ENCODE measurements around the gene SENP2. TPM values are rescaled to one million over a fixed set of nuclear protein-coding genes. Genes with fewer than 3 reads are reported as not detected.
"Not testable (repeated sequence)": the region's sequence is repeated elsewhere in the genome, so short reads cannot be mapped to it uniquely, and the experiment has no call there.

SENP2 gene
- total RNA-seq, 1 donor from 2014 or later, result 22.0 TPM

DNA sequence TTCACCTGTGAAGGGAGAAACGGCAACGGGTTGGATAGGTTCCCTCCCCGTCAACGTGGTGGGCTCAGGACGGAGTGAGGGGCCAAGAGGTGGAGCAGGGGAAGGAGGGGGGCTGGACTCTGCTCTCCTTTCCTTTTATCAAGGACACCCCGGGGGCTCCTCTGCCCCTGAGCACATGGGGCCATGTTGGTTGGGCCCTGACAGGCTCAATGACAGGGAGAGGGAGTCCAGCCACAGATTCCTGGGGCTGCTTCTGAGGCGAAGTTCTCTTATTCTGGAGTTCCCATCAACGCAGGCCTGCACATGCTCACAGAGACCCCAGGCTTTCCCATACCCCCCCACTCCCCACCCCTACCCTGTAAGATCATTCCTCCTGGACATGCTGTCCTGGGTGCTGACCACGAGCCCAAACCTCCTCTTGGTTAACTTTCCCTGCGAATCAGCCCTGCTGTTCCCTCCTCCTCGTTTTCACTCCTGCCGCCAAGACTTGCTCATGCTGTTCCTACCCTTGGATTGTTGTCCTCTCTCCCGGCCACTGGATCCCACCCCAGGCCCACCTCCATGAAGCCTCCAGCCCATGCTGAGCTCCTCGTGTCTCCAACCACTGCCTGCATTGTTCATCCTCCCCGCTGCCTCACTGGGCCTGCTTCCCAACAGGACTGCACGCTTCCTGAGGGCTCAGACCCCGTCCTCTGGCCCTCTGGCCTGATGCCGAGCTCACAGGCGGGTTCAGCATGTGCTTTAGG lies 61.2 kb downstream of the SENP2 start:
- no peak for DNase-seq (ENCODE audit: low read depth in 2 of 2)

DNA sequence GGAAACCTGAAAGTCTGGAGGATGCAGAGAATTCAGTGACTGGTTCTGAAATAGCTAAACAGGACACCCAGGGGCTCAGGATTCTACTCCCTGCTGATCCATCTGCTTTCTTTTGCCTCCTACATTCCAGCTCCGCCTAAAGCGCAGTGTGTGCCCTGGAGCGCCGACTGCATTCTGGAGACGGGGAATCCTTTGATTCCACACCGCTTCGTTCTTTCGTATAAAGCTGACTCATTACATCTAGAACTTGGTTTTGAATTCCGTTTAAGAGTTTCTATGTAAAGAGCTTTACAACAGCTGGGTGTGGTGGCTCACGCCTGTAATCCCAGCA lies 61.8 kb downstream of the SENP2 start:
- no peak for DNase-seq (ENCODE audit: low read depth in 2 of 2)

DNA sequence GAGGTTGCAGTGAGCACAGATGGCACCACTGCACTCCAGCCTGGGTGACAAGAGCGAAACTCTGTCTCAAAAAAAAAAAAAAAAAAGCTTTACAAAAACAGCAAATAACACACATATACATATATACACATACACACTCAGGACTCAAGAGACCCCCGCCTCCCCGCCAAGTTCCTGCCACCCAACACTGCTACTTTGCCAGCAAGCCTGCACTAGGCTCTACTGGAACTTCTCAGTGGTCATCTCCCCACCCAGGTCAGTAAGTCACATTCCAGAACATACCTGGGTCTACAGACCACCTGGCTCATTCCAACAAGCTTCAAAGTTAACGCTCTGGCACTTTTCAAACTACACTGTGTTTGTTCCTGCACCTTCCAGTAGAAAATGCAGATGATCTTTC lies 62.3 kb downstream of the SENP2 start:
- DNase-seq (ENCODE audit: low read depth in 2 of 2), result no peak

DNA sequence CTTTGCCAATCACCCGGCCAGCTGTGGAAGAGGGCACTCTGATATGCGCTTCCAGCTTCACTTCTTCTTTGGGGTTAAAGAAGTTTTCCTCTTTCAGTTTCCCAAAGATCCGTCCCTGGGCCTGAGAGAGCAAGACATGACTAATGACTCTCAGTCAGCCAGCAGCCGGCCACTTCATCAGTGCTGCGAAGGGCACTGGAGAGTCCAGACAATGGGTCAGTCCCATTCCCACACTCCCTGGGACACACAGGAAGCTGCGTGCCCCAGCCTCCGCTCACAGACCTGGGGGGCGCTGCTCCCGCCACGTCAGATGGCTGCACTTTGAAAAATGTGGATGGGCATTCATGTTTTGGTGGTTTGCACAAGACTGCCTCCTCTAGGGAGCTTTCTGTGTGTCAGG lies 63.3 kb downstream of the SENP2 start:
- DNase-seq (ENCODE audit: low read depth in 2 of 2), result peak in 1 of 2 donors; percentile 76

DNA sequence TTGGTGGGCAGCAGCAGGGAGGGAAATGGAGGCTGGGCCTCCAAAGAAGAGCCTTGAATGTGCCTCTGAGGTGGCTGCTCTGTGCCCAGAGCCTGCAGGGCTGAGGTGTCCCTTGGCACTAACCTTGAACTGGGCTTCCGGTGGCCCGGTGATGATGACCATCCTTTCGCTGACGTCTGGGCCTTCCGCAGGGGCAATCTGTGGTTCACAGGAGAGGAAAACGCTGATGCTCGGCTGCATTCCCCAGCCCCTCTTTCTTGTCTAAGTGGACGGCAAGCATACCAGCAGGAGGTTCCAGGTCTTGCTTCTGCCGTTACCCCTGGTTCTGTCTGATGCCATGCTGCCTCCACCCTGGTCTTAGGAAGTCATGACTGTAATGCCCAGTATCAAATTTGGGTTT lies 65.9 kb downstream of the SENP2 start:
- no peak for DNase-seq (ENCODE audit: low read depth in 2 of 2)

DNA sequence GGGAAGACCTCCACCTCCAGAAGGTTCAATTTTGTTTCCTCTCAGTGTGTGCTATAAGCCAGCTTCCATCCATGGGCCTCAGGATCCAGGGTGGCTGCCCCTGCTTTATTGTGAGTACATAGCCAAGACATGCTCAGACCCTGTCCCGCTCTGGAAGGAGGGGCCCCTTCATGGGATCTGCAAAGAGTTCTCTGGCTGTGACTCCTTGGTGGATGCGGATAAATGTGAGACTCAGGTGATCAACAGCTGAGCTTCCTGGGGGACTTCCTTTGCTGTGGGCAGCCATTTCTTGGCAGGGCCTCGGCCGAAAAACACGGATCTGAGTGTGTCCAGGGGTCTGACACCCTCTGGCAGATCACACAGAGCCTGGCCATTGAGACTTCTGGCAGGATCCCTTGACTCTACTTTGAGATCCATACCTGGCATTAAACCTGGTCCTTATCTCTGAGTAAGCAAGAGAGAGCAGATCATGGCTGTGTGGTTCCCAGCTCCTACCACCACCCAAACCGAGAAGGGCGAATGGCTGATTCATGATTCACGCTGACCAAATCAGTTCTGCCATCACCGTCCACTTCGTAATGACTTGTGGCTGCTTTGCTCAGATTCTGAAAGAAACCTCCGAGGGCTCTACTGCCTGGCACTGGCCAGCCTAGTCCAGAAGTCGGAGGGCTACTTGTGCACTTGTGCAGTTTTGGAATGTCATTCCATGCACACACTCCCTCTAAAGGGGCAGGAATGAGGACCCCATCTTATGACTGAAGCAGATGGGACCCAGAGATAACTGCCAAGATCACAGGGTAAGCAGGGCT lies 68.1 kb downstream of the SENP2 start:
- DNase-seq (ENCODE audit: low read depth in 2 of 2), result no peak

DNA sequence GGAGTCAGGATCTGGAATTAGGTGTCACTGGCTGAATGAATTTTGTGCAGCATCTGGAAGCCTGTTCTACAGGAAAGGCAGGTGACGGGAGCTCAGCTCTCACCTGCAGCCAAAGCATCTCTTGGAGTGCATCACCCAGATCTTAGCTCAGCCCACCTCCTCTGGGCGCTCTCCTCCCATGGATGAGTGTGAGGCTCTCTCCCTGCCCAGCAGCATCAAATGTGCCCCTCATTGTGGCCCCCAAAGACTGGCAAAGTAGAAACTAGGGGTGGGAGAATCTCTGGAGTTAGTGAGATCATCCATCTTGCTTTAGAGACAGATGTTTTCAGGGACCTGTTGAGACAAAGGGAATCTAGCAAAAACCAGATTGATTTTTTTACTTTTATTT lies 68.7 kb downstream of the SENP2 start:
- no peak for DNase-seq (ENCODE audit: low read depth in 2 of 2)

DNA sequence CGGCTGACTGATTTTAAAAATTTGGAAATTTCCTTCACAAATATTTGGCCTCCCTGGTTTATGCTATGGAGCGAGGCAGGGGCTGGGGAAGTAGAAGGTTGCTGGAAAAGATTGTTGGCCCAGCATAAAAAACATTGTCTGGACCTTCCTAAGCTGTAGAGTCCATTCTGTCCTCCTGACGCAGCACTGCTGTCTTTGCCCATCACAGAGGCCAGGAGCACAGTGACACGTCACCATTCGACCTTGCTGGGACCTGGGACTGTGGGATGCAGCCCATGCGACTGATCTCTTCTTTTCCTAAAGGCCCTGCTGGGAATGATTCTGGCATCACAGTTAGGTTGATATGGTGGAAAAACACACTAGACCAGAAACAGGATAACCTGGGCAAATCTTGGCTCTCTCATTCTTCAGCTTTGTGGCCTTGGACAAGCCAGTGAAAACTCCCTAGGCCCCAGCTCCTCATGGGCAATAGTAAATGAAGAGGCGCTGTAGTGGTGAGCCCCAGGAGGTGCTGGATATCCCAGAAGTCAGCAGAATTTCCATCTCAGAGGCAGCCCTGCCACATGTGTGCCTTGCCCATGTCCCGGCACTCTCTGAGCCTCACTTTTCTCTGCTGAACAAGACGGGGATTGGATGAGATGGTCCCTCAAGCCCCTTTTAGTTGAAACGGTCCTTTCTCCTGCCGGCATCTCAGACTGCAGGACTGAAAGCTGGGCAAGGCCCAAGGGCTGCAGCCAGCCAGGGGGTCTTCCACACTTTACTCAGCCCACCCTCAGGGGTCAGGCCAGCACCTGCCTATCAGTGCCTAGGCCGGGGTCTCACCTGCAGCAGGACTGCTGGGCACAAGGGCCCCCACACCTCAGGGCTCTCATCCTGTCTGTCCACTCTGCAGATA lies 69.6 kb downstream of the SENP2 start:
- DNase-seq (ENCODE audit: low read depth in 2 of 2), result no peak

DNA sequence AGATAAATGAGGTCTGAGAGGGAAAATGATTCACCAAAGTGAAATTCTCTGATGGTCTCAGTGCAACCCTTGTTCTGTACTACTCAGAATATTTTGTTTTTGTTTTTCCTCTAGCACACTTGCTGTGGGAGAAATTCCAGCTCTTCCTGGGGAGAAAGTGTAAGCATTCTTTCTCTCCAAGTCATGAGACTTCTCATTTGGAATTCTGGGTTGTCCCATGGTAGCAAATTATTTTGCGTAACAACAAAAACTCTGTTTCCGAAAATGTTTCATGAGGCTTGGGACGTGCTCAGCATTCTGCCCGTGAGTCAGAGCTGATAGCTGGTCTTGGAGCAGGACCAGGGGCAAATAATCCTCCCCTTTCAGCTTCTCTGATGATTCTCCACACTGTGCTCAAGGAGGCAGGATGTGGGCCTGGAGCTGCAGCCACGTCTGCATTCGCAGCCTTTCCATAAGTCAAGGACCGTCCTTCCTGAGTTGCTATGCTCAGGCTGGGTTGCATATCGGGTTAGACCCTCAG lies 70.3 kb downstream of the SENP2 start:
- peak; percentile 50 to 95 for DNase-seq (ENCODE audit: low read depth in 2 of 2)

DNA sequence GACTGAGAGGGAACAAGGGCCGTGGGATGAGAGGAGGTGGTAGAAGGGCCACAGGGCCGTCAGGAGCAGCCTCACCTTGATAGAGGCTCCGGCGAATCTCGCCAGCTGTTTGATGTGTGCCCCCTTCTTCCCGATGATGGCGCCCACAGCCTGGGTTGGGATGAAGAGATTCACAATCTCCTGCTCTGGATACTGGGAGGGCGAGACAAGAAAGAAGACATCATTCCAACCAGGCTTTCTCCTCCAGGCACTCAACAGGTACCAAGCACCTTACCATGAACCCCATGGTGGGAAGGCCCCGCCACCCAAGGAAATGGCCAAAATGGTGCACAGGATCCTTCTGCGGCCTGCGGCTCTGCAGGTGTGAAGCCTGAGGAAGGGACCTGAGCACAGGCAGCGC lies 71.1 kb downstream of the SENP2 start:
- no peak for DNase-seq (ENCODE audit: low read depth in 2 of 2)

DNA sequence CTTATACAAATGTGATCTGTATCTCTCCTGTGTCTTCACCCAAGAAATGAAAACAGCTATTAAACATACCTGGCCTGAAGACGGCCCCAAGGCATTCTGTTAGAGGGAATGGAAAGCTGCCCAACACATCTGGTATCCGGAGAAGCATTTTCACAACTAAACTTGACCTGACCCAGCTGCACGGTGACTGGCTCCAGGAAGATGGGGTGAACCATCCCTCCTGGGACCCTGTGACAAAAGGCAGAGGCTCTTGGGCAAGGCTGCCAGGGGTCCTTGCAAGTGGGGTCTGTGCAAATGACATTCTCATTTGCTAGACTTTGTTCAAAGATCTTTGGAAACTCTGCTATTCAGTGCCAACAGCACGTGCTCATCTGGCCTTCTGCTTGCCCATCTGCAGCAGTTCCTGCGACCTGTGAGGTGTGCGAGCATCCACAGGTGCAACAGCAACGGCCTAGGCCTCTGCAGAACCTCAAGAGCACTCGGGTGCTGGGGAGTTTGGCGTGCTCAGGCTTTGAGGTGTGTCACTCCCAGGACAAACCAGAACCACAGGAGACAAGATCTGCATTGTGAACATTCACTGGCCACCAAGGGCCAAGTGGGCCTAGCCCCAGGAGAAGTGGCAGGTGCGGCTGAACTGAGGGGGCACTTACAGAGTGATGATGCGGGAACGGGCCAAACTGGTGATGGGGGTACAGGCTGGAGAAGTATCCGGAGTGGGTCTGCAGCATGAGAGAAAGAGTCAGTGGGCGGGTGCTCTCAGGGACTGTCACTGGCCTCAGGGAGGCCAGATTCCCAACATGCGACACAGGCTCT lies 71.8 kb downstream of the SENP2 start:
- DNase-seq (ENCODE audit: low read depth in 2 of 2), result no peak

DNA sequence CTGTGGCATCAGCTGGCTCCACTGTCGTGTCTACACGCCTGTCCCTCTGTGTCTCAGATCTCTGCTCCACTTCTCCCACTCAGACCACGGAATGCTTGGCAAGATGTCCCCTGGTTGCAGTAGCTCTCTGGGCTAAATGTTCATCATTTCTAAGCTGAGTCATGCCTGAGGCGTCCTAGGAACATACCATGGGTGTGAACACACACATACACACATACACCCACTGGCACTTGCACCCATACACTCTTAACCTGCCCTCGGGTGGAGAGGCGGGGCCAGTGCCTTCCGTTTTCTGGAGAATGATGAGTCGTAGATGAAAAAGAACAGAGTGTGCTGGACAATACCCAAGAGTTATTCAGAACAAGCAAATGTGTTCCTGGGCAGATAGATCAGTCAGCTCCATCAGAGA lies 72.4 kb downstream of the SENP2 start:
- peak; percentile 27 to 87 for DNase-seq (ENCODE audit: low read depth in 2 of 2)

DNA sequence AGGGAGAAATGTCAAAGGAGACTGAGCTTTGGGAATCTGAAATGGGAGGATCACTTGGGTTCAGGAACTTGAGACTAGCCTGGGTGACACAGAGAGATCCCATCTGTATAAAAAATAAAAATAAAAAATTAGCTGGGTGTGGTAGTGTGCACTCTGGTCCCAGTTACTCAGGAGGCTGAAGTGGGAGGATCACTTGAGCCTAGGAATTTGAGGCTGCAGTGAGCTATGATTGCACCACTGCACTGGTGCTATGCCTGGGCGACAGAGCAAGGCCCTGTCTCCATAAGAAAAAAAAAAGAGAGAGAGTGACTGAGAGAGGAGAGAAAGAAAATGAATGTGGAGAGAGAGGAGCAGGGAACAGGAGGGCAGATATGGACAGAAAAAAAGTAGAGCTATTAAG lies 72.8 kb downstream of the SENP2 start:
- no peak for DNase-seq (ENCODE audit: low read depth in 2 of 2)

DNA sequence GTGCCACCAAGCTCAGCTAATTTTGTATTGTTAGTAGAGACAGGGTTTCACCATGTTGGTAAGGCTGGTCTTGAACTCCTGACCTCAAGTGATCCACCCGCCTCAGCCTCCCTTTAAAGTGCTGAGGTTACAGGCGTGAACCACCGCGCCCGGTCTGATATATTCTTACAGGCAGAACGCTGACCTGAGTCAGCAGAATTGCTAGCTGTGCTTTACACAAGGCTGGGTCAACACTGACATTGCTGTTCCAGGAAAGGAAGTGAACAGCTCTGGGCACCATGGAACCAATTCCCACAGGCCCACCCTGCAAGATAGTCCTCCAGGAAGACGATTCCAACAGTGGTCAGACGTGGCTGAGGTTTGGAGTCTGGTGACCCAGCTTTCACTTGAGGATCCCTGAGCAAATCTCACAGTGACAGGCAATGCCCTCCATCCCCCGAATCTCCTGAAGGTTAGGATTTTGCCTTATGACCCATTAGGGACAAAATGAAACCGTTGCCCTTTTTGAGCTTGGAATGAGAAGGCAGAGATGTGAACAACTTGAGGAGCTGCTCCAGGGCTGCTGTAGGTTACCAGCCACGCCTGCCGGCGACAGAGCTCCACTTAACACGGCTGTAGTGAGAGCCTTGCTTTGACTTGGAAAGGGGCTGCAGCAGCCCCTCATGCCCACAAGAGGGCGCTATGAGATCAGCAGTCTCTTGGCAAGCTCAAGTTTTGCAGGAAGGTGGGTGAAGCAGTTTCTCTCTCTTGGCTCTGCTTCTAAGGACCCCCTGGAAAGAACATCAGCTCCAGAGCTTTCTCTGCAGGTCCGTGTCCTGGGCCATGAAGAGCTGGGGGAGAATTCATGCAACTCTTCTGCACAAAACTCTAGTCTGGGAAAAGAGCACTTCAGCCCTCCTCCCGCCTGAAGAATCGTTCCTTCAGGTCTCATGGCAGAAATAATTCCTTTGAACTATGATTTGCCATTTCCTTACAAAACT lies 74.1 kb downstream of the SENP2 start:
- peak; percentile 86 to 89 for DNase-seq (ENCODE audit: low read depth in 2 of 2)

DNA sequence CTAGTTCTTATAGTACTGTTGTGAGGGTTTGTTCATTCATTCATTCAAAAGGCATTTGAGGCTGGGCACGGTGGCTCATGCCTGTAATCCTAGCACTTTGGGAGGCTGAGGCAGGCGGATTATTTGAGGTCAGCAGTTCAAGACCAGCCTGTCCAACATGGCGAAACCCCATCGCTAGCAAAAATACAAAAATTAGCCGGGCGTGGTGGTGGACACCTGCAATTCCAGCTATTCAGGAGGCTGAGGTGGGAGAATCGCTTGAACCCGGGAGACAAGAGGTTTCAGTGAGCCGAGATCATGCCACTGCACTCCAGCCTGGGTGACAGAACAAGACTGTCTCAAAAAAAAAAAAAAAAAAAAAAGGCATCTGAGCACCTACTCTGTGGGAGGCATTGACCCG lies 75.2 kb downstream of the SENP2 start:
- DNase-seq (ENCODE audit: low read depth in 2 of 2), result not testable (repeated sequence)

DNA sequence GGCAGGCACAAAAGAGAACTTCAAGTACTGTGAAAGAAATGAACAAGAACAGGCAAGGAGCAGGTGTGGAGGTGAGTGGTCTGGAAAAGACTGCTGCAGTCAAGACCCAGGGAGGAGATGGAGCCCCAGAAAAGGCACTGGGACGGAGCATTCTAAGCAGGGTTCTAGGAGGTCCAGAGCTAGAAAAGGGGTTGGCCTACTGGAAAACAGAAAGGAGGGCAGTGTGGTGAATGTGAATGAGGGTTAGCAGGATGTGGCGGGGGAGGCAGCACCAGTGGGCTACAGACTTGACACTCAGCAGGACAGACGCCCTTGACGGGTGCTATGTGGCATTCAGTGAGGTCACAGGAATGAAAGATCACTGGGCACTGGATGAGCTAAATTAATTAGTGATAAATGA lies 75.7 kb downstream of the SENP2 start:
- no peak for DNase-seq (ENCODE audit: low read depth in 2 of 2)

DNA sequence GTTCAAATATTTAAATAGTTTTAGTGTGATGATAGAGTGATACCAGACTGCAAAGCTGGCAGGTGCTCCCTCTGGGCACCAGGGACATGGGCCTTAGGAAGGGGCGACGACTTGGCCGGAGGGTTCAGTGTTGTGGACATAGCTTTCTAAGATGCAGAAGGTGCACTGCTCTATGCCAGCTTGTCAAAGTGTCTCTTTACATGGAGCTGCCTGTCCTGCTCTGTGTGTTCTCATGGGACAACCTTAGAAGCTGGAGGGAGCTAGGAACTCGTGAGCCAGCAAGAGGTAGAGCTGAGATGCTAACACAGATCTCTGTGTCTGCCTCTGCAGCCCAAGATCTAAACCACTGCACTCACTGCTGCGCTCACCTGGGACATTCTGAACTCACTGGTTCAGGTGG lies 77.8 kb downstream of the SENP2 start:
- no peak for DNase-seq (ENCODE audit: low read depth in 2 of 2)

DNA sequence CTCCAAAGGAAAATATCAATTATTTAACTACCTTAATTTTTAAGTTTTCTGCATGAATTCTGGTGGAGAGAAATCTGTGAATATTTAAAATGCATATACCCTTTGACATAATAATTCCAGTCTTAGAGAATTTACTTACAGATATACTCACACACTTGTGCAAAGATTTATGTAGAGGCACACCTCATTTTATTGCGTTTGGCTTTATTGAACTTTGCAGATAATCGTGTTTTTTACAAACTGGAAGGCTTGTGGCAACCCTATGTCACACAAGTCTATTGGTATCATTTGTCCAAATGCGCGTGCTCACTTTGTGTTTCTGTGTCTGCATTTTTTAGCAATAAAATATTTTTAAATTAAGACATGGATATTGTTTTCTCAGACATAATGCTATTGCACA lies 81.5 kb downstream of the SENP2 start:
- DNase-seq (ENCODE audit: low read depth in 2 of 2), result no peak

DNA sequence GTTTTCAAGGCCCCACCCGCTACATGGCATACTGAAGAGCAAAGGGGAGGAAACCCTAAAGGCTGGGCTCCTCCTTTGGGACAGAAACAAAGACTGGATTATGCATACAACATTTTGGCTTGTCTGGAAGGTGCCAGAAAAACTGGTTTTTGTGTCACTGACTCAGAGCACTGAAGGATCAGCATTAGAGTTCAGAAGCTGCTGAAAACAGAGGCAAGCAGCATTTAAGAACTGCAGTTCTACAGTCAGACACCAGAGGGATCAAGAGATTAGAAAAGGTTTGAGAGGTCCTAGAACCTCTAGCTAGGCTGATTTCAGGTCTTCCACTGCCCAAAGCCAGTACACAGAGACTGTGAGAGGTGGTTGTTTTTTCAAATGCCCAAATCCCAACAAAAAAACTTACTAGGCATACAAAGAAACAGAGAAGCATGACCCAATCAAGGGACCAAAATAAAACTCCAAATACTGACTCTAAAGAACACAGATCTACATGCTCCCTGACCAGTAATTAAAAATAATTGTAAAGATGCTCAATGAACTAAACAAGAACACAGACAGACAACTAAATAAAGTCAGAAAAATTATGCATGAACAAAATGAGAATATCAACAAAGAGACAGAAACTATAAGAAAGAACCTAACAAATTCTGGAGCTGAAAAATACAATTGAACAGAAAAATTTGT lies 91.2 kb downstream of the SENP2 start:
- DNase-seq (ENCODE audit: low read depth in 2 of 2), result peak; percentile 84 to 90
